DOHH2 (cell line): ENCODE results near the gene LIMK2.
"Not testable (repeated sequence)": the region's sequence is repeated elsewhere in the genome, so short reads cannot be mapped to it uniquely, and the experiment has no call there.

ENCODE experiments used
- H3F3A ChIP-seq: fragments of 200-600 bp; sonication (generic), shearing (Covaris generic); 2 replicates; pipeline ENCODE4 v1.6.0; 2016; ENCODE audit warnings: antibody characterized with exemption, mild to moderate bottlenecking; ENCODE audit not compliant: control insufficient read depth, insufficient read depth
- H3K27ac ChIP-seq: fragments of 200-600 bp; sonication (generic); 2 replicates; pipeline ENCODE4 v1.5.1; 2014; ENCODE audit warnings: low read depth, mild to moderate bottlenecking, low read length, moderate library complexity
- H3K27me3 ChIP-seq: fragments of 200-600 bp; sonication (generic); 2 replicates; pipeline ENCODE4 v1.6.1; 2014; ENCODE audit warnings: mild to moderate bottlenecking, low read length, mixed read lengths; ENCODE audit not compliant: control insufficient read depth
- H3K36me3 ChIP-seq: fragments of 200-600 bp; sonication (generic); 2 replicates; pipeline ENCODE4 v1.6.1; 2014; ENCODE audit warnings: mild to moderate bottlenecking, low read length, moderate library complexity, mixed read lengths; ENCODE audit not compliant: control insufficient read depth
- H3K4me1 ChIP-seq: fragments of 200-600 bp; sonication (generic); 2 replicates; pipeline ENCODE4 v1.6.1; 2014; ENCODE audit warnings: mild to moderate bottlenecking, low read length, mixed read lengths; ENCODE audit not compliant: control insufficient read depth
- H3K4me2 ChIP-seq: fragments of 200-600 bp; sonication (generic); 2 replicates; pipeline ENCODE4 v1.6.0; 2014; ENCODE audit warnings: mild to moderate bottlenecking, low read length, moderate library complexity
- H3K4me3 ChIP-seq: fragments of 200-600 bp; sonication (generic); 2 replicates; pipeline ENCODE4 v1.5.1; 2014; ENCODE audit warnings: mild to moderate bottlenecking, low read length, mixed read lengths
- H3K79me2 ChIP-seq: fragments of 200-600 bp; sonication (generic); 2 replicates; pipeline ENCODE4 v1.6.1; 2014; ENCODE audit warnings: mild to moderate bottlenecking, low read length, mixed read lengths; ENCODE audit not compliant: control insufficient read depth
- H3K9me2 ChIP-seq: fragments of 200-600 bp; sonication (generic); replicated peaks from 2 replicates; pipeline ENCODE4 v1.6.1; 2014; ENCODE audit warnings: mild to moderate bottlenecking, low read length, mixed read lengths; ENCODE audit not compliant: control insufficient read depth
- H3K9me3 ChIP-seq: fragments of 200-600 bp; sonication (generic); 2 replicates; pipeline ENCODE4 v1.6.1; 2014; ENCODE audit warnings: antibody characterized with exemption, low read length, mixed read lengths; ENCODE audit not compliant: control insufficient read depth, insufficient read depth
- H4K20me1 ChIP-seq: fragments of 200-600 bp; sonication (generic); 2 replicates; pipeline ENCODE4 v1.6.0; 2014; ENCODE audit warnings: low read depth, mild to moderate bottlenecking, antibody characterized with exemption, low read length, moderate library complexity; ENCODE audit not compliant: control insufficient read depth, insufficient read depth
- CTCF ChIP-seq: fragments of 200-600 bp; sonication (generic); IDR thresholded peaks from one replicate; pipeline ENCODE4 v1.5.1; 2014; ENCODE audit warnings: antibody characterized with exemption, mild to moderate bottlenecking, low read depth, low read length; ENCODE audit not compliant: poor library complexity, severe bottlenecking
- EZH2phosphoT487 ChIP-seq: fragments of 200-600 bp; sonication (generic); IDR thresholded peaks from 2 replicates; pipeline ENCODE4 v1.6.1; 2017; ENCODE audit warnings: borderline replicate concordance, mild to moderate bottlenecking, antibody characterized with exemption, low read length, moderate library complexity, mixed read lengths

The LIMK2 gene

GRCh38 chr22:31221084-31221483, 9.0 kb downstream of the LIMK2 start:
- peaks cover 84% of the 10 kb centered on the region for H3K79me2 ChIP-seq
- H3K4me3 ChIP-seq = no peak overlapping the region
- H4K20me1 ChIP-seq = peaks cover 8% of the 10 kb centered on the region; the same call in 1 of the 2 replicates
- no peak overlapping the region for H3K27ac ChIP-seq
- H3K4me2 ChIP-seq = no peak overlapping the region
- peaks cover 25% of the 10 kb centered on the region for H3K36me3 ChIP-seq
- no peaks in the 10 kb centered on the region; the same call in 1 of the 2 replicates for H3F3A ChIP-seq
- no peaks in the 10 kb centered on the region for H3K9me3 ChIP-seq
- no peaks in the 10 kb centered on the region for H3K27me3 ChIP-seq
- H3K9me2 ChIP-seq = no peaks in the 10 kb centered on the region
- H3K4me1 ChIP-seq = peaks cover 45% of the 10 kb centered on the region
- no peak for TF ChIP-seq CTCF
- no peak for TF ChIP-seq EZH2phosphoT487

- Histone ChIP-seq H3K9me3 (no peaks in the 10 kb centered on the region), H4K20me1 (peaks cover 8% of the 10 kb centered on the region; the same call in 1 of the 2 replicates), H3K4me2 (no peak overlapping the region), H3K4me1 (peaks cover 42% of the 10 kb centered on the region), H3K27ac (no peak overlapping the region), H3K79me2 (peaks cover 76% of the 10 kb centered on the region), H3K36me3 (peaks cover 35% of the 10 kb centered on the region), H3K27me3 (no peaks in the 10 kb centered on the region), H3F3A (no peaks in the 10 kb centered on the region; the same call in 1 of the 2 replicates), H3K4me3 (no peak overlapping the region), H3K9me2 (no peaks in the 10 kb centered on the region)
- TF ChIP-seq EZH2phosphoT487 (no peak), CTCF (no peak)
Observed at GRCh38 chr22:31222736-31223135, 10.6 kb downstream of the LIMK2 start.

- no peak overlapping the region for H3K27ac ChIP-seq
- peaks cover 8% of the 10 kb centered on the region; the same call in 1 of the 2 replicates for H4K20me1 ChIP-seq
- no peak for TF ChIP-seq CTCF
- no peak for TF ChIP-seq EZH2phosphoT487
- no peaks in the 10 kb centered on the region for H3K27me3 ChIP-seq
- no peaks in the 10 kb centered on the region for H3K9me2 ChIP-seq
- no peaks in the 10 kb centered on the region for H3K9me3 ChIP-seq
- peaks cover 33% of the 10 kb centered on the region for H3K36me3 ChIP-seq
- no peak overlapping the region for H3K4me2 ChIP-seq
- no peaks in the 10 kb centered on the region for H3F3A ChIP-seq
- peaks cover 66% of the 10 kb centered on the region for H3K79me2 ChIP-seq
- peaks cover 31% of the 10 kb centered on the region for H3K4me1 ChIP-seq
- no peak overlapping the region for H3K4me3 ChIP-seq
Observed at GRCh38 chr22:31223786-31224191, 11.7 kb downstream of the LIMK2 start.

GRCh38 chr22:31224691-31225090, 12.6 kb downstream of the LIMK2 start:
- H3K9me3 ChIP-seq, H3K4me3 ChIP-seq, H4K20me1 ChIP-seq, H3K9me2 ChIP-seq, H3K4me2 ChIP-seq, H3K27me3 ChIP-seq, H3F3A ChIP-seq, H3K27ac ChIP-seq: not testable (repeated sequence)
- Histone ChIP-seq H3K36me3 (peaks cover 38% of the 10 kb centered on the region), H3K79me2 (peaks cover 60% of the 10 kb centered on the region), H3K4me1 (peaks cover 27% of the 10 kb centered on the region)
